Mucosa of stomach (tissue), 1 donor: Measurements from ENCODE around the gene CEP162.
"Not testable (repeated sequence)": the region's sequence is repeated elsewhere in the genome, so short reads cannot be mapped to it uniquely, and the experiment has no call there.

ENCODE experiments used
- H3K27me3 ChIP-seq: one replicate; pipeline ENCODE4 v1.7.0; 2013; ENCODE audit warnings: mild to moderate bottlenecking, low read length; ENCODE audit not compliant: control insufficient read depth, insufficient read depth
- H3K36me3 ChIP-seq: one replicate; pipeline ENCODE4 v1.7.0; 2013; ENCODE audit warnings: low read length; ENCODE audit not compliant: control insufficient read depth, insufficient read depth
- H3K4me1 ChIP-seq: one replicate; pipeline ENCODE4 v1.7.0; 2013; ENCODE audit warnings: mild to moderate bottlenecking, low read length; ENCODE audit not compliant: control insufficient read depth, insufficient read depth
- H3K4me3 ChIP-seq: one replicate; pipeline ENCODE4 v1.7.0; 2013; ENCODE audit warnings: low read length
- H3K9ac ChIP-seq: one replicate; pipeline ENCODE4 v1.7.0; 2013; ENCODE audit warnings: mild to moderate bottlenecking, low read length, moderate library complexity
- H3K9me3 ChIP-seq: one replicate; pipeline ENCODE4 v1.7.0; 2013; ENCODE audit warnings: mild to moderate bottlenecking, low read length, moderate library complexity; ENCODE audit not compliant: control insufficient read depth
- donor health status: Pancreatic carcinoma.

CEP162 gene

GRCh38 chr6:84095156-84095555 lies 132.3 kb downstream of the CEP162 start:
- Histone ChIP-seq H3K9ac (no peak overlapping the region), H3K4me1 (no peaks in the 10 kb centered on the region), H3K27me3 (no peaks in the 10 kb centered on the region), H3K4me3 (no peak overlapping the region), H3K9me3 (no peaks in the 10 kb centered on the region), H3K36me3 (no peaks in the 10 kb centered on the region)

- Histone ChIP-seq H3K27me3 (no peaks in the 10 kb centered on the region), H3K9me3 (no peaks in the 10 kb centered on the region), H3K4me3 (no peak overlapping the region), H3K9ac (no peak overlapping the region), H3K4me1 (no peaks in the 10 kb centered on the region), H3K36me3 (no peaks in the 10 kb centered on the region)
These were observed 133.7 kb downstream of the CEP162 start for GRCh38 chr6:84093441-84094435.

GRCh38 chr6:84089552-84089951 lies 137.9 kb downstream of the CEP162 start:
- no peaks in the 10 kb centered on the region for H3K36me3 ChIP-seq
- no peak overlapping the region for H3K4me3 ChIP-seq
- no peaks in the 10 kb centered on the region for H3K27me3 ChIP-seq
- no peaks in the 10 kb centered on the region for H3K9me3 ChIP-seq
- peaks cover 13% of the 10 kb centered on the region for H3K4me1 ChIP-seq
- H3K9ac ChIP-seq = no peak overlapping the region

GRCh38 chr6:84089081-84089480 lies 138.4 kb downstream of the CEP162 start:
- H3K36me3 ChIP-seq = no peaks in the 10 kb centered on the region
- no peak overlapping the region for H3K4me3 ChIP-seq

GRCh38 chr6:84086545-84087429 lies 140.7 kb downstream of the CEP162 start:
- Histone ChIP-seq H3K9me3 (no peaks in the 10 kb centered on the region), H3K9ac (no peak overlapping the region), H3K27me3 (no peaks in the 10 kb centered on the region), H3K4me3 (no peak overlapping the region), H3K36me3 (no peaks in the 10 kb centered on the region), H3K4me1 (peaks cover 13% of the 10 kb centered on the region)

More at GRCh38 chr6:84089081-84089480, 138.4 kb downstream of the CEP162 start:
- H3K4me1 ChIP-seq = peaks cover 13% of the 10 kb centered on the region
- no peak overlapping the region for H3K9ac ChIP-seq
- H3K9me3 ChIP-seq = no peaks in the 10 kb centered on the region
- no peaks in the 10 kb centered on the region for H3K27me3 ChIP-seq

GRCh38 chr6:84086056-84086455 lies 141.4 kb downstream of the CEP162 start:
- Histone ChIP-seq H3K27me3 (no peaks in the 10 kb centered on the region), H3K36me3 (no peaks in the 10 kb centered on the region), H3K9ac (no peak overlapping the region), H3K4me1 (peaks cover 13% of the 10 kb centered on the region), H3K9me3 (no peaks in the 10 kb centered on the region), H3K4me3 (no peak overlapping the region)

GRCh38 chr6:84084705-84085104 lies 142.7 kb downstream of the CEP162 start:
- not testable (repeated sequence) for H3K9me3 ChIP-seq, H3K27me3 ChIP-seq, H3K9ac ChIP-seq, H3K4me3 ChIP-seq, H3K36me3 ChIP-seq
- H3K4me1 ChIP-seq = peaks cover 13% of the 10 kb centered on the region

- Histone ChIP-seq H3K4me3 (no peak overlapping the region), H3K27me3 (no peaks in the 10 kb centered on the region), H3K9me3 (no peaks in the 10 kb centered on the region), H3K4me1 (peaks cover 13% of the 10 kb centered on the region), H3K36me3 (no peaks in the 10 kb centered on the region), H3K9ac (no peak overlapping the region)
These were observed 144.7 kb downstream of the CEP162 start for GRCh38 chr6:84082689-84083265.

- Histone ChIP-seq H3K27me3 (no peaks in the 10 kb centered on the region), H3K9me3 (no peaks in the 10 kb centered on the region), H3K4me3 (no peak overlapping the region), H3K9ac (no peak overlapping the region), H3K4me1 (no peaks in the 10 kb centered on the region), H3K36me3 (no peaks in the 10 kb centered on the region)
These were observed 146.2 kb downstream of the CEP162 start for GRCh38 chr6:84081222-84081621.

GRCh38 chr6:84078335-84078734 lies 149.1 kb downstream of the CEP162 start:
- no peaks in the 10 kb centered on the region for H3K9me3 ChIP-seq
- H3K4me1 ChIP-seq = peaks cover 9% of the 10 kb centered on the region
- H3K36me3 ChIP-seq = no peaks in the 10 kb centered on the region
- H3K27me3 ChIP-seq = no peaks in the 10 kb centered on the region
- no peak overlapping the region for H3K4me3 ChIP-seq
- no peak overlapping the region for H3K9ac ChIP-seq

- peaks cover 14% of the 10 kb centered on the region for H3K4me1 ChIP-seq
- H3K27me3 ChIP-seq = no peaks in the 10 kb centered on the region
- H3K4me3 ChIP-seq = no peak overlapping the region
- no peaks in the 10 kb centered on the region for H3K36me3 ChIP-seq
- no peak overlapping the region for H3K9ac ChIP-seq
- H3K9me3 ChIP-seq = no peaks in the 10 kb centered on the region
These were observed 149.8 kb downstream of the CEP162 start for GRCh38 chr6:84077645-84078044.
